ENCODE results near the gene CNIH2. TPM values are rescaled to one million over a fixed set of nuclear protein-coding genes. Genes with fewer than 3 reads are reported as not detected.
A peak's percentile ranks its signal among the peaks of the same experiment; 100 is the strongest.

CNIH2 gene
- 4.7 and 5.3 TPM in 2 replicates for polyA plus RNA-seq (2013)

DNA sequence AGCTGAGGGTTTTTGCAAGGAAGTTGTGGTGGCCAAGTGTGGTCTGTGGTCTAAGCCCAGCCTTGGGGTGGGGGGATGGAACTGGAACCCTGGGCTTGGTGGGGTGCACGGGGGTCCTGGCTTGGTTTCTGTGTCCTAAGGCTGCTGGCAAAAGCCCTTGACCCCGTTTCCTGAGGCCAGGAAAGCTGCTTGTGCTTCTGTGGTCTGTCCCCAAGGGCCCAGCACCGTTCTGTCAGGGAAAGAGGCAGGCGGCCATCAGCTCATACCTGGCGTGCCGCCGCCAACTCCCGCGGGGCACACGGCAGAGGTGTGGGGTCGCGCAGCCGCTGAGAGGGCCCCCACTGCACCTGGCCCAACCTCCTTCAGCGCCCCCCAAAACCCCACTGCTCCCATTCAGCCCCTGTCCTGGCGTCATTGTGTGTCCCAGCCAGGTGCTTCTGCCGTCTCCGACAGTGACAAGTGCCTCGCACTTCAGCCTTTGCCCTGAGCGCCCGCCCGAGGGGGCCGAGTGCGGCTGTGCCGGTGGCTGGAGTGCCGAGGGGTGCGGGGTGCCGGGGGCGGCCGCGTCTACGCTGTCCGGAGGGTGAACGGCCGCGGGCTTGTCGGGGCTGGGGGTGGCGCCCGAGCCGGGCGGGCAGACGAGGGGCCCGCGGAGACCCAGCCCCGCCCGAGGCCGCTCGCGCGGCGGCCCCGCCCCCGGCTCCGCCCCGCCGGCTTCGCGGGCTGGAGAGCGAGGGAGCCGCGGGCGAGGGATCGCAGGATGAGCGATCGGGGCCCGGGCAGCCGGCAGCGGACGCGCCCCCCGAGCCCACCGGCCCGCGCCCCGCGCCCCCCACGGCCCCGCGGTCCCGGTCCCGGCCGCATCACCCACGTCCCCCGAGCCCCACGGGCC, at the start of gene CNIH2:
TSS of gene CNIH2 (plus strand) at position 705 of the 892 bp plus-strand sequence. CDS start 282 bp downstream, outside the sequence.
- peak in 1 of 2 donors; percentile 61 for DNase-seq
- Histone ChIP-seq H4K91ac (ENCODE audit: low read depth, low read length) (no peak within 1 kb of the TSS), H2BK12ac (ENCODE audit: low read length) (no peak within 1 kb of the TSS), H3K23ac (ENCODE audit: low read length) (no peak within 1 kb of the TSS), H3K4me3 (ENCODE audit: low read depth, low read length) (peak within 1 kb of the TSS; percentile 42), H3K27ac (ENCODE audit: low read depth, low read length) (no peak within 1 kb of the TSS), H2BK5ac (ENCODE audit: low read depth, low read length, poor library complexity) (no peak within 1 kb of the TSS), H3K27me3 (ENCODE audit: insufficient read depth, low read length) (no peaks in the 10 kb centered on the region), H3K79me2 (ENCODE audit: control insufficient read depth, insufficient read depth, low read length, poor library complexity) (no peaks in the 10 kb centered on the region), H3K4ac (ENCODE audit: low read depth, low read length) (no peak within 1 kb of the TSS), H2BK120ac (ENCODE audit: insufficient read depth, low read length, poor library complexity) (no peak within 1 kb of the TSS), H2AFZ (ENCODE audit: insufficient read depth, low read length, poor library complexity) (peak within 1 kb of the TSS; percentile 25), H3K79me1 (ENCODE audit: low read length) (no peaks in the 10 kb centered on the region), H3K4me2 (ENCODE audit: low read length) (peak within 1 kb of the TSS; percentile 56), H3K4me1 (ENCODE audit: control insufficient read depth in 1 of 2, insufficient read depth in 2 of 2, low read length in 2 of 2) (peaks cover 5 to 7% of the 10 kb centered on the region in 2 experiments), H3K36me3 (ENCODE audit: control insufficient read depth in 1 of 2, insufficient read depth in 2 of 2, low read length in 2 of 2) (peaks cover 32 to 38% of the 10 kb centered on the region in 2 experiments), H3K18ac (ENCODE audit: low read length) (peak within 1 kb of the TSS; percentile 41), H3K14ac (ENCODE audit: low read length) (peak within 1 kb of the TSS; percentile 54), H4K8ac (ENCODE audit: low read depth, low read length) (no peak within 1 kb of the TSS), H4K12ac (ENCODE audit: low read depth, low read length) (peak within 1 kb of the TSS; percentile 8), H2AK5ac (ENCODE audit: low read length) (peak within 1 kb of the TSS; percentile 39), H3K9me3 (ENCODE audit: insufficient read depth, low read depth, low read length) (no peaks in the 10 kb centered on the region), H3K9ac (ENCODE audit: low read length) (no peak within 1 kb of the TSS)
- no CpG with 5 or more reads among the region's 84 CpGs for WGBS (ENCODE audit: extremely low coverage, insufficient coverage, insufficient read length)

DNA sequence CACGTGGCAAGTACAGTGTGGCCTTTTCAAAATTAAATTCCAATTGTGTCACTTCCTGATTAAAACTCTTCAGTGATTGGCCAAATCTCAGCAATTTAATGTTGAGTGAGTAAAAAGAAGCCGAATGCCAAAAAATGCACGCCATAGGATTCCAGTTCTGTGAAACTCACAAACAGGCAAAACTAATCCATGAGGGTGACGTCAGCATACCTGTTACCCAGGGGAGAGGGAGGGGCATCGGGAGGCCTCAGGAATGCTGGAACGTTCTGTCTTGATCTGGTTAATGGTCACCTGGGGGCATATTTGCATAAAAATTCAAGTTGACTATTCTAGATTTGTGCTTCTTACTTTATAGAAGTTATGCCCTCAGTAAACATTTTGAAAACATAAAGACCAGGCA, 49.5 kb upstream of the CNIH2 start:
- Histone ChIP-seq H3K23ac (ENCODE audit: low read length) (no peak overlapping the region), H2AK5ac (ENCODE audit: low read length) (no peak overlapping the region), H3K4ac (ENCODE audit: low read depth, low read length) (no peak overlapping the region), H4K8ac (ENCODE audit: low read depth, low read length) (no peak overlapping the region), H3K36me3 (ENCODE audit: control insufficient read depth in 1 of 2, insufficient read depth in 2 of 2, low read length in 2 of 2) (peaks cover 42 to 56% of the 10 kb centered on the region in 2 experiments), H2BK12ac (ENCODE audit: low read length) (no peak overlapping the region), H4K91ac (ENCODE audit: low read depth, low read length) (no peak overlapping the region), H2BK5ac (ENCODE audit: low read depth, low read length, poor library complexity) (no peak overlapping the region), H3K79me2 (ENCODE audit: control insufficient read depth, insufficient read depth, low read length, poor library complexity) (no peaks in the 10 kb centered on the region), H3K4me1 (ENCODE audit: control insufficient read depth in 1 of 2, insufficient read depth in 2 of 2, low read length in 2 of 2) (no peaks in the 10 kb centered on the region), H2BK120ac (ENCODE audit: insufficient read depth, low read length, poor library complexity) (no peak overlapping the region), H3K4me2 (ENCODE audit: low read length) (no peak overlapping the region), H3K18ac (ENCODE audit: low read length) (no peak overlapping the region), H3K27me3 (ENCODE audit: insufficient read depth, low read length) (no peaks in the 10 kb centered on the region), H3K27ac (ENCODE audit: low read depth, low read length) (no peak overlapping the region), H3K79me1 (ENCODE audit: low read length) (no peaks in the 10 kb centered on the region), H3K9ac (ENCODE audit: low read length) (no peak overlapping the region), H2AFZ (ENCODE audit: insufficient read depth, low read length, poor library complexity) (no peak overlapping the region), H3K14ac (ENCODE audit: low read length) (no peak overlapping the region), H4K12ac (ENCODE audit: low read depth, low read length) (no peak overlapping the region), H3K9me3 (ENCODE audit: insufficient read depth, low read depth, low read length) (no peaks in the 10 kb centered on the region), H3K4me3 (ENCODE audit: low read depth, low read length) (no peak overlapping the region)
- no CpG with 5 or more reads among the region's 6 CpGs for whole genome bisulfite sequencing (ENCODE audit: extremely low coverage, insufficient coverage, insufficient read length)
- peak; percentile 67 to 78 for DNase-seq

DNA sequence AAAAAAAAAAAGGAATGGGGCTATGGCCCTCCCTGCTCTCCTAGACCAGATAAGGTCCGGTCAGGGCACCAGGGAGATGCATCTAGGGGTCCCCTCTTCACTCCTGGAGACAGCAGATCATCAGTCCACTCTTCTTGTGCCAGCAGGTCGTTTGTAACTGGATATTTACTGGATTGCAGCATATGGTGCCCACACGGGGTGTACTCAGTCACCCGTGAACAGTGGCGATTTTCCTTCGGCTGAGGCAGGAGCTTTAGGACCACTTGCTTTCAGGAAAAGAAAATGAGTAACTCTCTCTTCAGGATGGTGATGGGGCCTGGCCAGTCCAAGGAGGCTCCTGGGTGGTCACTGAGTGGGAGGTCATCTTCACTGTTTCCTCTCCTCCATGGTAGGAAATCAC, 47.8 kb upstream of the CNIH2 start:
- H3K79me1 ChIP-seq (ENCODE audit: low read length): no peaks in the 10 kb centered on the region
- H3K4me3 ChIP-seq (ENCODE audit: low read depth, low read length): no peak overlapping the region
- no peak overlapping the region for H3K4me2 ChIP-seq (ENCODE audit: low read length)
- no peak overlapping the region for H3K4ac ChIP-seq (ENCODE audit: low read depth, low read length)
- no peak overlapping the region for H4K91ac ChIP-seq (ENCODE audit: low read depth, low read length)
- H3K9ac ChIP-seq (ENCODE audit: low read length): no peak overlapping the region
- H3K36me3 ChIP-seq (ENCODE audit: control insufficient read depth in 1 of 2, insufficient read depth in 2 of 2, low read length in 2 of 2): peaks cover 53 to 61% of the 10 kb centered on the region in 2 experiments
- no peak overlapping the region for H3K18ac ChIP-seq (ENCODE audit: low read length)
- H4K8ac ChIP-seq (ENCODE audit: low read depth, low read length): no peak overlapping the region
- no peak overlapping the region for H2BK12ac ChIP-seq (ENCODE audit: low read length)
- H2AFZ ChIP-seq (ENCODE audit: insufficient read depth, low read length, poor library complexity): no peak overlapping the region
- no peaks in the 10 kb centered on the region for H3K79me2 ChIP-seq (ENCODE audit: control insufficient read depth, insufficient read depth, low read length, poor library complexity)
- H3K9me3 ChIP-seq (ENCODE audit: insufficient read depth, low read depth, low read length): no peaks in the 10 kb centered on the region
- WGBS (ENCODE audit: extremely low coverage, insufficient coverage, insufficient read length): no CpG with 5 or more reads among the region's 6 CpGs
- H3K23ac ChIP-seq (ENCODE audit: low read length): no peak overlapping the region
- no peak overlapping the region for H2BK120ac ChIP-seq (ENCODE audit: insufficient read depth, low read length, poor library complexity)
- H3K14ac ChIP-seq (ENCODE audit: low read length): no peak overlapping the region
- H4K12ac ChIP-seq (ENCODE audit: low read depth, low read length): no peak overlapping the region
- no peaks in the 10 kb centered on the region for H3K27me3 ChIP-seq (ENCODE audit: insufficient read depth, low read length)
- no peak overlapping the region for H3K27ac ChIP-seq (ENCODE audit: low read depth, low read length)
- no peak overlapping the region for H2AK5ac ChIP-seq (ENCODE audit: low read length)
- H2BK5ac ChIP-seq (ENCODE audit: low read depth, low read length, poor library complexity): no peak overlapping the region
- no peaks in the 10 kb centered on the region for H3K4me1 ChIP-seq (ENCODE audit: control insufficient read depth in 1 of 2, insufficient read depth in 2 of 2, low read length in 2 of 2)
- DNase-seq: no peak

DNA sequence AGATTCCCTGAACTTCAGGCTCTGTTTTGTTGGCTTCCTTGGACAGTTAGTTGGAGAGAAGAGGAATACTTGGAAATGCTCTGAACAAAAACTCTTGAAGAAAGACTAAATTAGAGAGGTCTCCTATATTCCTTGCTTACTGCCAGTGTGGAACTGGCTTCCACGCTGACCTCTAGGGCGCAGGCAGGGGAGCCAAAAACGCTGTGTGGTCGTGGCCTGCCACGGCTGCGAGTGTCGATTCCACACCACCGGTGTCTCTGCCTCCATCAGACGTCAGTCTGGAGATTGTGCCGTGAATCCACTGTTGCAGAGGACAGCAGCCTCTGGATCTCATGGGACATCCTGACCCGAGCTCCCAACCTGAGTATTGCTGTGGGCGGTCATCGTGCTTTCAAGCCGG, 47.0 kb upstream of the CNIH2 start:
- WGBS (ENCODE audit: extremely low coverage, insufficient coverage, insufficient read length): no CpG with 5 or more reads among the region's 14 CpGs
- no peaks in the 10 kb centered on the region for H3K9me3 ChIP-seq (ENCODE audit: insufficient read depth, low read depth, low read length)
- DNase-seq: no peak

More for the DNA sequence above, 47.0 kb upstream of the CNIH2 start:
- no peak overlapping the region for H2BK120ac ChIP-seq (ENCODE audit: insufficient read depth, low read length, poor library complexity)
- H3K27ac ChIP-seq (ENCODE audit: low read depth, low read length): no peak overlapping the region
- no peak overlapping the region for H4K8ac ChIP-seq (ENCODE audit: low read depth, low read length)
- no peak overlapping the region for H3K4ac ChIP-seq (ENCODE audit: low read depth, low read length)
- H3K18ac ChIP-seq (ENCODE audit: low read length): no peak overlapping the region
- H2AK5ac ChIP-seq (ENCODE audit: low read length): no peak overlapping the region
- peaks cover 58 to 70% of the 10 kb centered on the region in 2 experiments for H3K36me3 ChIP-seq (ENCODE audit: control insufficient read depth in 1 of 2, insufficient read depth in 2 of 2, low read length in 2 of 2)
- no peak overlapping the region for H2BK5ac ChIP-seq (ENCODE audit: low read depth, low read length, poor library complexity)
- H3K79me1 ChIP-seq (ENCODE audit: low read length): no peaks in the 10 kb centered on the region
- no peaks in the 10 kb centered on the region for H3K4me1 ChIP-seq (ENCODE audit: control insufficient read depth in 1 of 2, insufficient read depth in 2 of 2, low read length in 2 of 2)
- no peak overlapping the region for H2BK12ac ChIP-seq (ENCODE audit: low read length)
- H3K4me2 ChIP-seq (ENCODE audit: low read length): no peak overlapping the region
- no peak overlapping the region for H2AFZ ChIP-seq (ENCODE audit: insufficient read depth, low read length, poor library complexity)
- H3K9ac ChIP-seq (ENCODE audit: low read length): no peak overlapping the region
- no peaks in the 10 kb centered on the region for H3K79me2 ChIP-seq (ENCODE audit: control insufficient read depth, insufficient read depth, low read length, poor library complexity)
- no peaks in the 10 kb centered on the region for H3K27me3 ChIP-seq (ENCODE audit: insufficient read depth, low read length)
- no peak overlapping the region for H3K4me3 ChIP-seq (ENCODE audit: low read depth, low read length)
- no peak overlapping the region for H3K14ac ChIP-seq (ENCODE audit: low read length)
- no peak overlapping the region for H3K23ac ChIP-seq (ENCODE audit: low read length)
- no peak overlapping the region for H4K12ac ChIP-seq (ENCODE audit: low read depth, low read length)
- no peak overlapping the region for H4K91ac ChIP-seq (ENCODE audit: low read depth, low read length)

Measured in trophoblast cell (in vitro differentiated cells and primary cell).